SU-DHL-6 (cell line): Measurements from ENCODE around the gene CDK10.
"Not testable (repeated sequence)": the region's sequence is repeated elsewhere in the genome, so short reads cannot be mapped to it uniquely, and the experiment has no call there.

Experiments used
- EZH2phosphoT487 ChIP-seq: fragments of 200-600 bp; sonication (generic), shearing (Covaris generic); conservative IDR thresholded peaks from 2 replicates; pipeline ENCODE4 v1.6.1; 2018; ENCODE audit warnings: mild to moderate bottlenecking, antibody characterized with exemption, low read length, moderate library complexity, mixed read lengths
- TF ChIP-seq, protein P1 (sequence below): fragments of 200-600 bp; sonication (generic); IDR thresholded peaks from one replicate; pipeline ENCODE4 v1.5.1; 2017; ENCODE audit warnings: antibody characterized with exemption, mild to moderate bottlenecking, low read length, moderate library complexity; ENCODE audit not compliant: insufficient read depth, poor library complexity, severe bottlenecking

- TF ChIP-seq, protein P1, sequence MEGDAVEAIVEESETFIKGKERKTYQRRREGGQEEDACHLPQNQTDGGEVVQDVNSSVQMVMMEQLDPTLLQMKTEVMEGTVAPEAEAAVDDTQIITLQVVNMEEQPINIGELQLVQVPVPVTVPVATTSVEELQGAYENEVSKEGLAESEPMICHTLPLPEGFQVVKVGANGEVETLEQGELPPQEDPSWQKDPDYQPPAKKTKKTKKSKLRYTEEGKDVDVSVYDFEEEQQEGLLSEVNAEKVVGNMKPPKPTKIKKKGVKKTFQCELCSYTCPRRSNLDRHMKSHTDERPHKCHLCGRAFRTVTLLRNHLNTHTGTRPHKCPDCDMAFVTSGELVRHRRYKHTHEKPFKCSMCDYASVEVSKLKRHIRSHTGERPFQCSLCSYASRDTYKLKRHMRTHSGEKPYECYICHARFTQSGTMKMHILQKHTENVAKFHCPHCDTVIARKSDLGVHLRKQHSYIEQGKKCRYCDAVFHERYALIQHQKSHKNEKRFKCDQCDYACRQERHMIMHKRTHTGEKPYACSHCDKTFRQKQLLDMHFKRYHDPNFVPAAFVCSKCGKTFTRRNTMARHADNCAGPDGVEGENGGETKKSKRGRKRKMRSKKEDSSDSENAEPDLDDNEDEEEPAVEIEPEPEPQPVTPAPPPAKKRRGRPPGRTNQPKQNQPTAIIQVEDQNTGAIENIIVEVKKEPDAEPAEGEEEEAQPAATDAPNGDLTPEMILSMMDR = not testable (repeated sequence)
- not testable (repeated sequence) for TF ChIP-seq EZH2phosphoT487
Observed at GRCh38 chr16:89699629-89700099, 13.2 kb downstream of the CDK10 start.
